Nephron progenitor cell (in vitro differentiated cells): ENCODE data around the gene WWOX.

Experiments used
- DNase-seq: peaks from one replicate; pipeline ENCODE4 v3.0.0; 2021
- H3K27ac Mint-ChIP-seq: 2 replicates; pipeline ENCODE4 v1.8.0; 2021; ENCODE audit warnings: mild to moderate bottlenecking, moderate library complexity, mixed read lengths
- H3K27me3 Mint-ChIP-seq: 2 replicates; pipeline ENCODE4 v1.8.0; 2021; ENCODE audit warnings: mild to moderate bottlenecking, low read depth, mixed read lengths; ENCODE audit not compliant: poor library complexity
- H3K36me3 Mint-ChIP-seq: 2 replicates; pipeline ENCODE4 v1.8.0; 2021; ENCODE audit warnings: low read depth, mixed read lengths
- H3K4me1 Mint-ChIP-seq: 2 replicates; pipeline ENCODE4 v1.8.0; 2021; ENCODE audit warnings: mixed read lengths
- H3K4me3 Mint-ChIP-seq: 2 replicates; pipeline ENCODE4 v1.8.0; 2021; ENCODE audit warnings: mild to moderate bottlenecking, moderate library complexity, mixed read lengths
- H3K9me3 Mint-ChIP-seq: 2 replicates; pipeline ENCODE4 v1.8.0; 2021; ENCODE audit warnings: mild to moderate bottlenecking, moderate library complexity, mixed read lengths
- TF ChIP-seq, protein P1 (sequence below): fragments of 200-600 bp; sonication (generic); IDR thresholded peaks from 2 replicates; pipeline ENCODE4 v1.5.0; 2021; ENCODE audit warnings: antibody characterized with exemption

Gene WWOX

DNA sequence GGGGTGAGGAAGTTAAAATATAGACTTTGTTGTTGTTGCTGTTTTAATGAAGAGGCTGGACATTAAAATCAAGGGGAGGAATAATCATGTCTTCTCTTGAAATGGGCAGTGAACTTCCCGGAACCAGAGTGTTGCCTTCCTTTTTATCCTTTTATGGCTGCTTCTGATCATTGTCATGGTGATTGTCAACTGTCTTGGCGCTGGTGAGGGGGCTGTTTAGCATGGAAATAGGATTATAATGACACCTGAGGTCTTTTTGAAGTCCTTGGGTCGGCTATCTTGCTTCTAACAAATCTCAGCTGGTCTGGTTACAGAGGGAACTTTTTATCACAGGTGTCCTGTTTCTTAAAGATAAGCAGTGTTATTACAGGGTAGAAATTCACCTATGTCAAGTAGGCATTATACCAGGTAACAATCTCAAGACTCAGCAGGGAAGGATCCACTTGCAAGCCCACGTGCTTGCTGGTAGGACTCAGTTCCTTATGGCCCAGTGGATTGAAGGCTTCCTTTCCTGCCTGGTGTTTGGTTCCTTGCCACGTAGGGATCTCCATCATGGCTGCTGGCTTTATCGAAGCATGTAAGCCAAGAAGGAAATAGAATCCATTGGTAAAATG, 349.3 kb downstream of the WWOX start:
- peaks cover 54% of the 10 kb centered on the region for H3K4me1 Mint-ChIP-seq
- no peaks in the 10 kb centered on the region for H3K9me3 Mint-ChIP-seq
- H3K27me3 Mint-ChIP-seq = peaks cover 3% of the 10 kb centered on the region
- peak overlapping the region; percentile 16 for H3K27ac Mint-ChIP-seq
- H3K4me3 Mint-ChIP-seq = no peak overlapping the region
- DNase-seq = no peak
- no peaks in the 10 kb centered on the region for H3K36me3 Mint-ChIP-seq
- TF ChIP-seq, protein P1, sequence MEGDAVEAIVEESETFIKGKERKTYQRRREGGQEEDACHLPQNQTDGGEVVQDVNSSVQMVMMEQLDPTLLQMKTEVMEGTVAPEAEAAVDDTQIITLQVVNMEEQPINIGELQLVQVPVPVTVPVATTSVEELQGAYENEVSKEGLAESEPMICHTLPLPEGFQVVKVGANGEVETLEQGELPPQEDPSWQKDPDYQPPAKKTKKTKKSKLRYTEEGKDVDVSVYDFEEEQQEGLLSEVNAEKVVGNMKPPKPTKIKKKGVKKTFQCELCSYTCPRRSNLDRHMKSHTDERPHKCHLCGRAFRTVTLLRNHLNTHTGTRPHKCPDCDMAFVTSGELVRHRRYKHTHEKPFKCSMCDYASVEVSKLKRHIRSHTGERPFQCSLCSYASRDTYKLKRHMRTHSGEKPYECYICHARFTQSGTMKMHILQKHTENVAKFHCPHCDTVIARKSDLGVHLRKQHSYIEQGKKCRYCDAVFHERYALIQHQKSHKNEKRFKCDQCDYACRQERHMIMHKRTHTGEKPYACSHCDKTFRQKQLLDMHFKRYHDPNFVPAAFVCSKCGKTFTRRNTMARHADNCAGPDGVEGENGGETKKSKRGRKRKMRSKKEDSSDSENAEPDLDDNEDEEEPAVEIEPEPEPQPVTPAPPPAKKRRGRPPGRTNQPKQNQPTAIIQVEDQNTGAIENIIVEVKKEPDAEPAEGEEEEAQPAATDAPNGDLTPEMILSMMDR = no peak

DNA sequence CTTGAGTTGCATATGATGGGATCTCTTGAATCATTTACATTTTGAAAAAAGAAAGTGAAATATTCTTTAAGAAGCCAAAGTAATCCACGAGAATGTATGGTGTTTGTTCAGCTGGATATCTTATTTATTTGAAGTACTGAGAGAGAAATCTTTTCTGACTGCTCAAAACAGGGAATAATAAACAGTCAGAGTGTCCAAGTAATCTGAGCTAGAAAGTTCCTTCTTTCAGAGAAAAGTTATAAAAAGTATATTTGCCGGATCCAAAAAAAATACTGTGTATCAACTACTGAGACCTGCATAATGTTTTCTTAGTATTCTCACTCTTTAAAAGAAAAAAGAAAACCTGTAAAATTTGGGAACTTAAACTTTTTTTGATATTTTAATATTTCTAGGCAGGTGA, 350.8 kb downstream of the WWOX start:
- Mint-ChIP-seq H3K27me3 (peaks cover 3% of the 10 kb centered on the region), H3K36me3 (no peaks in the 10 kb centered on the region), H3K4me3 (no peak overlapping the region), H3K9me3 (no peaks in the 10 kb centered on the region), H3K27ac (peak overlapping the region; percentile 59), H3K4me1 (peaks cover 51% of the 10 kb centered on the region)
- no peak for DNase-seq
- TF ChIP-seq, protein P1 = no peak

DNA sequence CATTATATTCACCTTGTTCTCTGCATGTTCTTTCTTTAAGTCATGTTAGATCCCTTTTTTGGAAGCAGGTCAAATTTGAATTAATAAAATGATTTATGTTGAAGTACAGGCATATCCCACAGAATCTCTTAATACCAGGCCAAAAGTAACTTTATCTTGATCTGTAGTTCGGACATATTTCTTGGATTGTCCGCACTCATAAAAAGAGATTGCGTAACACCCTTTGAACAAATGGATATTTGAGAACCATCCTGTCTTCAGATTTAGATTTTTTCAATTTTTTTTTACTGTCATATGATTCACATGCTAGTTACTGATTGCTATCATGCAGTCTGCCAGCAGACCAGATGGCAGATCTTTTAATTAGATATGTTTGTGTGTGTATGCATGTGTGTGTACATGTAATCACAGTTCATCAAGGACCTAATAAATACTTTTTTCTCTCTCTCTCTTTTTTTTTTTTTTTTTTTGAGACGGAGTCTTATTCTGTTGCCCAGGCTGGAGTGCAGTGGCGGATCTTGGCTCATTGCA, 352.6 kb downstream of the WWOX start:
- H3K9me3 Mint-ChIP-seq = no peaks in the 10 kb centered on the region
- no peaks in the 10 kb centered on the region for H3K27me3 Mint-ChIP-seq
- TF ChIP-seq, protein P1 = no peak
- peaks cover 50% of the 10 kb centered on the region for H3K4me1 Mint-ChIP-seq
- no peak overlapping the region for H3K27ac Mint-ChIP-seq
- H3K36me3 Mint-ChIP-seq = no peaks in the 10 kb centered on the region
- no peak overlapping the region for H3K4me3 Mint-ChIP-seq
- no peak for DNase-seq

DNA sequence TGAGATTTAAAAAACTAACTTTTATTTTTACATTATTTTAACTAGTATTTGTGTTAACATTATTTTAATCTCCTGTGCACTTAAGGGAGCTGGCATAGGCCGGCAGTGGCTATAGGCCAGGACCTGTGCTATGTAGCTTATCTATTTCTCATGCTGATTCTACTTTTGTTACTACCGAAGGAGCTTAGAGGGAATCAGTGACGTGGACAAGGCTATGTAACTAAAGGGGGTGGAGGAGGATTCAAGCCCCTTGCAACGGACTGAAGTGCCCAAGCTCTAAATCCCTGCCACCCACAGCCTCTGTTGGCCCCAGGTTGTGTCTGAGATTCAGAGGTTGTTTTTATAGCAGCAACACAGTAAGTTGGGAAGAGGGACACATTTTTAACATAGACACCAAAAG, 356.4 kb downstream of the WWOX start:
- Mint-ChIP-seq H3K27me3 (no peaks in the 10 kb centered on the region), H3K4me3 (peak overlapping the region; percentile 32), H3K9me3 (no peaks in the 10 kb centered on the region), H3K36me3 (no peaks in the 10 kb centered on the region), H3K27ac (peak overlapping the region; percentile 21), H3K4me1 (peaks cover 32% of the 10 kb centered on the region)
- TF ChIP-seq, protein P1 = no peak
- no peak for DNase-seq

DNA sequence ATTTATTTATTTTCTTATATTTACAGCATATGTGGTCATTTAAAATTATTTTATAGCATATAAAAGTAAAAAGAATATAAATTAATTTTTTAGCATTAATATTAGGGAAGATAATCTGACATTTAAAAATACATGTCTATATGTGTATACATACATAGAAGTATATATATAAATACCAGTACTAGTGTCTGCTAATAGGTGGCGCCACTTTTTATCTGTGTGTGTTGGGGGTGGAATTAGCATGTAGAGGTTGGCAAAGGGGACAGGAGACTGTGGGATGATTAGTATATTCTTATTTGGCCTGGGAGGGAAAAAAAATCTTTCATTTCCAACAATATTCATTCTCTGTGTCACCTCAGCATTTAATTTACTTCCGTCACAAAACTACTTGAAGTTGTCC, 359.1 kb downstream of the WWOX start:
- DNase-seq = no peak
- Mint-ChIP-seq H3K4me1 (peaks cover 59% of the 10 kb centered on the region), H3K4me3 (no peak overlapping the region), H3K27ac (no peak overlapping the region), H3K9me3 (peaks cover 3% of the 10 kb centered on the region), H3K27me3 (no peaks in the 10 kb centered on the region), H3K36me3 (peaks cover 3% of the 10 kb centered on the region)
- TF ChIP-seq, protein P1 = peak; percentile 12

DNA sequence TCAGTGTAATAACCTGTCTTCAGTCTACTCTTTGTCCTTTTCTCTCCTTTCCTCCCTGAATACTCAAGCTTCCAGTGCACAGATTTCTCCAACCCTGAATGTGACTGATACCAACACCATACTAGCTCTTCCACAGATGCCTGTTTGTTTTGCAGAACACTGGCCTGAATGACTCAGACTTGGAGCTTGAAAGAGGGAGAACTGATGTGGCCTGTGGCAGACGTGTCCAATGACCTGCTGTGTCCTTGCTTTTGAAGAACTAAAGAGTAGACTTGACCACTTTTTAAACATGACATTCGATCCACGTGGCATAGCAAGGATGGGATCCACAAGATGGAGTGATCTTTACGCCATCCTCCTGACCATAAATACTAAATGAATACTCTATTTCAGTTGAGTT, 361.0 kb downstream of the WWOX start:
- peak overlapping the region; percentile 1 for H3K27ac Mint-ChIP-seq
- TF ChIP-seq, protein P1 = no peak
- H3K4me3 Mint-ChIP-seq = no peak overlapping the region
- no peak for DNase-seq
- H3K9me3 Mint-ChIP-seq = peaks cover 21% of the 10 kb centered on the region
- peaks cover 20% of the 10 kb centered on the region for H3K36me3 Mint-ChIP-seq
- H3K4me1 Mint-ChIP-seq = peaks cover 59% of the 10 kb centered on the region
- no peaks in the 10 kb centered on the region for H3K27me3 Mint-ChIP-seq
